Fibroblast of gingiva (primary cell): Measurements from ENCODE around the gene RCAN2.

Experiments used
- DNase-seq: peaks from one replicate; pipeline ENCODE4 v3.0.0-alpha.2; 2011; ENCODE audit warnings: low read depth

Gene RCAN2

DNA sequence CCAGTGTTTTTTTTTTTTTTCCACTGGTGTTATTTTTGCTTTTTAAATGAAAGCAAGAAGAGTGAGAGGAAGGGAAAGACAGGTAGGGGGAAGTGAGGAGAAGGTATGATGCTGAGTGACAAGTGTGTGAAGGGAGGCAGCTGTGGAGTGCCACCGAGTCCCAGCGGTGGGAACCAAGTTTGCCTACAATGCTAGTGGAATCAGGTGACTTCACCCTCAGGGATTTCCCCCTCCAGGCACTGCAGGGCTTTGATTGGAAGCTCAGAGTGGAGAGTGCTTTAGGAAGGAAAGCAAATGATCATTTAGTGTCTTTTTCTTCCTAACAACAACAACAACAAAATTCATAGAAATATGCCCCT is 200.0 kb downstream of the RCAN2 start:
- DNase-seq, result no peak

DNA sequence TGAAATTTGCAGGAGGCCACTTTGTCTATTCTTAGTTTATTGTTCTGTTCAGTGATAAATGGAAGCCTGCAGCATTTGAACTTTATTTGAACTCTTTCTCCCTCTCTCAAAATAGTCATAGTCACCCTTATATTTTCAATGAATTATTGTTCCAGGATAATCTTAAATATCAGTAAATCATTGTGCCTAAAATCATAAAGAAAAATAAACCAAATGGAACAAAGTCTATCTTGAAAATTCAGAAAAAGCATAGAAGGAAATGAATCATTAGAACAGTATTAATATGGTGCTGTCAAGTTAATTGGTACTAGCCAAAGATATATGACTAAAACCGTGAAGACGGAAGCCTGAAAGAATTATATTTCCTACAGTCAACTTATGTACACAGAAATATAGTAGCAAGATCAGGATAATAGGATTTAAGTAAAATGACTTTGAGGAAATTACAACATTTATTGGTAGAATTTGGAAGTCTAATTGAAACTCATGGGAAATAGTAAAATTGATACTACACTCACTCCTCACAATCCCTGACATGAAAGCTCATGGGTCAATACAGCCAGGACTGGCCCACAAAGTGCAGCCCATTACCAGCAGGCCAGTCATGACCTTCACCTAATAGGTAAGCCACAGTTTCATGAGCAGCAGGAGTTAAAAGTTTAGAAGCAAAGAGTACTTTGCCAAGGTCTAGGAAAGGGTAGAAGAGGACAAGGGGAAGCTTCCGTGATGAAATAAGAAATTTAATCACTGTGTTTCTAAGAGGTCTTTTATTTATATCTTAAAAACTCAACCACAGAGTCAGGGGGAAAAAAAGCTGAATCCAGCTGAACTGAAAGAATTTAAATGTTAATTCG is 200.6 kb downstream of the RCAN2 start:
- no peak for DNase-seq

DNA sequence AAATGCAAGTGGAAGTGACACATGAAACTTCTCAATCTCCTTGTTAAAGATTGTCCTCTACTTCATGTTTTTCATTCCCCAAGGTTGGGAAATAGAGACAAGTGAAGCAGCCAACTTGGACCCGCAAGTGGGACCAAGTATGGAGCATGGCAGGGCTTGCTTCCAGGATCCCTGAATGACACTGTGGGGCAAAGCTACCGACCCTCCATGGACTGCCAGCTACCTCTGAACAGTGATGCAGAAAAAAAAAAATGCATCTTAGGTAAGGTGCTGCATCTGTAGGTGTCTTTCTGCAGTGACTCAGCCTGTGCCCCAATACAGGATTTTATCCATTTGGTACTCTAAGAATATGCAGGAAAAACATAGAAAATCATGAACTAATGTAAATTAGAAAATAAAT is 201.4 kb downstream of the RCAN2 start:
- DNase-seq, result no peak

DNA sequence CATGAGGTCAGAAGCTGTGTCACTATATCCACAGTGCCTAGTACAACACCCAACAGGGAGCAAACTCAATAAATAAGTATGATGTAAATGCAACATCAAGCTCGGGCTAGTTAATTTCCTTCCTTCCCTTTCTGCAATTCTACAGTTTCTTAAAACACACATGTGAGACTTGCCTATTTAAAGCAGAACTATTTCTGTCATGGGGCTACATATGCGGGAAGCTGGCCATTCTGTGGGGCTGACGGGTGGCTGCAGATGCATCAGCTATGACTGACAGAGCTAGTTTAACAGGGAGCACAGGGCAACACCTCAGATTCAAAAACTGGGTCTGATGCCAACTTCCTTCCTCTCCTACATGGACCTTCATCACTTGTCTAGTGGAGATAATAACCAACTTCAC is 202.4 kb downstream of the RCAN2 start:
- DNase-seq, result no peak

DNA sequence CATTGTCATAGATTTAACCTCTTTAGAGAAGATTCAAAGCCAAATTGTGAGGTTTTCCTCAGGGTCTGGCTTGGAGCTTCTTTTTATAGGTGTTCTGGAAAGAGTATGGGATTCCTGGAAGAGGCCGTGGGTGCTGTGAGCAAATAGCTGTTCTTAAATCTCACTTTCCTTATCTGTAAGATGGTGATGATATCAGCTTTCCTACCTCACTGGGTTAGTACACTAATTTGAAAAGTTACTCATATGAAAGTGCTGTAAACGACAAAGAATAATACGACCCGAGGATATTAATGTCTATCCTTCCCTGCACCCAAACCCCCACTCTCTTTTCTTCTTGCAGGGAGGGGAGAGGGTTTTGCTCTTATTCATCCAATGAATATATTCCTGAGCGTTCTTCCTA is 203.6 kb downstream of the RCAN2 start:
- DNase-seq, result no peak

DNA sequence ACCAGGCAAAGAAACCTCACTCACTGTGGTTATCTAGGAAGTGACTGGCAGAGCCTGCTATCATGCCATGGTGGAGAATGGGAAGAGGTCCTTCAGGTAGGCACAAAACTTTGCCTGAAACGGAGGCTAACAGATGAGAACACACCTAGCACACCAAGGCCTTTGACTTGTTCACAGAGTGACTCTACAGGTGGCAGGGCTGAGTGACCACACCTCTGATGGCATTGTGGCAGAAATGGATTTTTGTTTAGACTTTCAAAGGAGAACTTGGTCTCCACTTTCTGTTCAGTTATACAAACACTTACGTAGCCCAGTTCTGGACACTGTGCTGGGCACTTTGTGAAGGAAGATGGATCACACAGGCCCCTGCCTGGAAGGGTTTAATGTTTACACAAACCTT is 204.2 kb downstream of the RCAN2 start:
- DNase-seq, result no peak

DNA sequence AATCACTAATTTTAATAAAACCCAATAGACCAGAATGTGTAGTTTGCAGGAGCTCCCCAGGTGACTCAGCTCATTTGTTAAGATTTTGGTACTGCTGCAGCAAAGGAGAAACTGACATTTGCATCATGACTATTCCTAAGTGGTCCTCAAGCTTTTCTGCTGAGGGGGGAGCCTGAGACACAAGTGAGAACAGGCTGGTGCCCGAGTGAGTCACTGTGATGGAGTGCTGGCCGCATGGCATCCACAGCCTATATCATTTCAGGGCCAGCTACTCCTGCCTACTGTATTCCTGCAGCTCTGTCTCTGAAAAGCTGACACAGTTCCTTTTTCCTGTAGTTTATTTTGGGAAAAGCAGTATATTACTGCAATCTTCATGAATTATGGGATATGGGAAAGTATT is 206.8 kb downstream of the RCAN2 start:
- no peak for DNase-seq

DNA sequence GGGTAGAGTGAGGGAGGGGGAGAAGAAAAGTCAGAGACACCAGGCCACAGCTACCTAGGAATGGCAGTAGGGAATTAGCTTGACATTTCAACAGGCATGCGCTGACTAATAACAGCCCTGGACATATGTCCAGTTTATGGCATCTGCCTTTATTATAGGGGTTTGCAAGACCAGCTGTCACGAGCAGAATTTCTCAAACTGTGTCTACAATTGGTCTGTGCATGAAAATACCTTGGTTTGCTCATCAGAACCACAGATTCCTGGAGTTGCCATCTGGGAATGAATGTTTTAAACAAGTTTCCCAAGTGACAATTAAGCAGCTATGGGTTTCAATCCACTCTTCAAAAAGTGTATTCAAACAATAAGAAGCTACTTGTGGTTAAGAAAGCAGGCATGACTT is 210.1 kb downstream of the RCAN2 start:
- no peak for DNase-seq

DNA sequence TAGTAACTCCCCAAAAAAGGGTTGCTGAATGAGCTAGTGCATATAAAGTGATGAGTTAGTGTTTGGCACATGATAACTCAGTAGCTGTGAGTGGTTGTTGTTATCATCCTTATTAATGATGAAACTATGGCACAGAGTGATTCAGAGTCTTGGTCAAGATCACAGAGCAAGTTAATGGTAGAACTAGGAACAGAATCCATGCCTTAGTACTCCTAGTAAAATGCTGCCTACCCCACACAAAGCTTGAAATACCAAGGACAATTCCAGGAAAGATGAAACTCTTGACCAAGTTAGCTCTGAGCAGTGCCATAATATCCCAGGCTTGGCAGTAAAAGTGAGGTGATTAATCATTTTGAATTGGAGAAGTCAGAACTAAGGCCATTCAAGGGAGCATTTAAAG is 211.4 kb downstream of the RCAN2 start:
- peak; percentile 41 for DNase-seq

DNA sequence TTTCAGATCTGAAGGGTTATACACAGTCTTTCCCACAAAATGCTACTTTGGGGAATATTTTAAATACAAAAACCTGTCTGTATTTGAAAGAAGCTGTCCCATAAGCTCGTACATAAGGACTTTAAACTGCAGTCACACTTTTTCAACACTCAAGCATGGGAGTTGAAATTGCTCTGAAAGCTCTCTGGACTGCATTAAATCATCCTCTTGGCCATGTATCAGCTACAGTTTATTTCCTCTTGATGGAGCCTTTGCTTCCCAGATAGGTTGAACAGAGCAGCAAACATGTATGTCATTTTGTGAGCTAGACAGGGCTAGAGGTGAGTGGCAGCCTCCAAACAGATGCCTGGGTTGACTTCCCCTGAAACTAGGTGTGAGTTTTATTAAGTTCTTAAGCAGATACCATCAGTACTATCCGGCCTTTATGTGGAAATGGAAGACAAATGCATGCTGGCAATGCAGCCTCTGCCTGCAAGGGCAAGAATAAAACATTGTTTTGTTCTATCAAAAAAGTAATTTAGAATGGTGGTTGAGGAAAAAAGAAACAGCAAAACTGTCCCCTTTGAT is 214.6 kb downstream of the RCAN2 start:
- no peak for DNase-seq

DNA sequence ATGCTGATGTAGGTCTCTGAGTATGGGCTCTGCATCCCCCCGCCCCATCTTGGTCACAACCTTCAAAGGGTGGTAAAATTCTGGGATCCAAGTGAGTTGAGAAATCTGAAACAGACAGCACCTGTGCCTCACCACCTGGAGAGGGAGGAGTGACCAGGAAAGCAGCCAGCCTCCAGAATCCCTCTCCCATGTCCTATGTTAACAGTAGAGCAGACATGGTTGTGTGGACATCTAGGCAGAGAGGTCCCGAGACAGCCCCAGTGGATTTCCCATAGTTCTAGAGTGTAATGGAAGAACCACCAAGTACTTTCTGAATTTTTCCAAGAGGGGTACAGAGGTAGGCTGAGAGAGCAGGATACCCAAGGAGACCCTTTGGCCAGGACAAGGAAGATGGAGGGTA is 216.7 kb downstream of the RCAN2 start:
- no peak for DNase-seq

DNA sequence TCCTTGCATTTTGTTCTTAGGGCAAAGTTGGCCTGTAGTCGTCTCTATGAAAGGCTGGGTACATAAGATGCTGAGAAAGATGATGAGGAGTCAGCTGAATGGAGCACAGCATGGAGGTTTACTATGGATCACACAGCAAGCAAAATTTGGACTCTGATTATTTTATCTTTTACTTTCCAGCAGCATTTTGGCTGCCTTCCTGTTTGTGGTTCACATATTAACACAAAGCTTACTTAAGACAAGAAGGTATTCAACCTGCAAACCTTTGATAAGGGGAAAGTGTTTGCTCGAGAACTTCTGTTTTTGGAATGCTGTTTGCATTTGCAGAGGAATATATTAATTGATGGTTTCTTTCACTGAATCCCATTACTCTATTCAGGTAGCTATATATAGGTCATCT is 217.3 kb downstream of the RCAN2 start:
- DNase-seq, result no peak

DNA sequence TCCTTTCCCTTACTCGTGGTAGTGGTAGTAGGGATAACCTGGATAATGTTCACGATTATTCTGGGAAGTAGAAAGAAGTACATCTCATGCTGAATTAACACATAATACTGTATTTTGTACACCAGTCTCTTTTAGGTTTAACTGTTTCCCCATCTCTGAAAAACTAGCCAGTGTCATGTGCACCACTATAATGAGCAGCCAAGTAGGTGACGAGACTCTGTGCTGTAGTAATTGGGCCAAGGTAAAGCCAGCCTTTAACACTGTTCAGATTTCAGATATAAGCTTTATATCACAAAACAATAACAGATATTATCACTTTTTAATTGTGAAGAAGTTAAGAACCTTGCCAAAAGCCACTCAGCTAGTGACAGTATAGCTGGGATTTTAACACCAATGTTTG is 219.5 kb downstream of the RCAN2 start:
- DNase-seq, result no peak

DNA sequence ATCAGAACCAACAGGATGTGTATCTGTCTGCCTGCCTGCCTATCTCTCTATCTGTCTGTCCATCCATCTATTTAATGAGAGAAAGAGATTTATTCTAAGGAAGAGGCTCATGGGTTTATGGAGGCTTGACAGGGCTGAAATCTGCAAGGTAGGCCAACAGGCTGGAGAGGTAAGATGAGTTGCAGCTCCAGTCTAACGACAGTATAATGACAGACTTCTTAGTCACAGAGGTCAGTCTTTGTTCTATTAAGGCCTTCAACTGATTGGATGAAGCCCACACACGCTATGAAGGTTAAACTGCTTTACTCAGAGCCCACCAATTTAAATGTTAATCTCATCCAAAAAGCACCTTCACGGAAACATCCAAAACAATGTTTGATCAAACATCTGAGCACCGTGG is 220.1 kb downstream of the RCAN2 start:
- DNase-seq, result no peak

DNA sequence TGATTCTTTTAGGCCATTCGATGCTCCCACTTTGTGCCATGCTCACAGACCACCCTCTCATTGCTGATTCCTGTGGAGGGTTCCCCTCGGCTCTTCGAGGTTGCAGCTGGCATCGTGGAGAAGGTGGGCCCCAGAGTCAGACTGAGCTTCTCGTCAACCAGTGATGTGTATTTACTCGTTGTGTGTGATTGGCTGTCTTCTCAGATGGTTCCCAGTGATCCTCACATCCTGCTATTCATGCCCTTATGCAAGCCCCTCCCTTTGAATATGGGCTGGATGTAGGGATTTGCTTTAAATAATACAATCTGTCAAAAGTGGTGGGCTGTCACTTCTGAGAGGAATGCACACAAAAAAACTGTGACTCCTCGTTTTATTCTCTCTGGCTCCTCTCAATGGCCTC is 220.9 kb downstream of the RCAN2 start:
- DNase-seq, result no peak

DNA sequence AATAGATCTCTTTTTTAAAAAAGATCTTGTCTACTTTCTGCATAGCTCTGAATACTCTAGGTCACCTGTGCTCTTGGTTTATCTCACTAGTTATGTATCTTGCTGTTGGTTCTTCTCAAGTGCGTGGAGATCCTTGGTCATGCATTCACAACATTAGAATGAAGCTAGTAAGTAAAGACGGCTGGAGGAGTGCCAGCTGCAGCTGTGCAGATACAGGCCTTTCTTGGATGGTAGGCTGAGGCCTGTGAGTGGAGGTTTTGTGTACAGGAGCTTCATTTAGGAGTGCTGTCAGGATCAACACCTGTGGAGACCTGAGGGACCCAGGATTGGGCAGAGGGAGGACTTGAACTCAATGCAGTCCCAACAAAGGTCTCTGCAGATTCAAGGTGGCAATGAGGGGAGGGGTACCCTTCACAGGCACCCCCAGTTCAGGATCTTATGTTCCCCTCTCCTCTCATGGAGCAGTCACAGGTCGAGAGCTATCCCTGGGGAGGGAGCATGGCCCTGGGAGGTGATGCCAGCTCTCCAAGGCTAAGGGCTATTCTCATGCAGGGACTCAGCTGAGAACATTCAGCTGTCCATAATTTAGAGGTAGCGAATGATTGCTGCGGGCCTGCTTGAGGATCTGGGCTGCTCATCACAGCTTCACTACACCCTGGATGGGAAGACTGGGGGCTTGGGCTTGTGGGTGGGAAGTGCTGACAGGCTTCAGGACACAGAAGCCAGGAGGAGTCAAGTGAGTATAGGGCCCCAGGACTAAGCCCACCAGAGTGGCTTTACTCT is 221.6 kb downstream of the RCAN2 start:
- no peak for DNase-seq

DNA sequence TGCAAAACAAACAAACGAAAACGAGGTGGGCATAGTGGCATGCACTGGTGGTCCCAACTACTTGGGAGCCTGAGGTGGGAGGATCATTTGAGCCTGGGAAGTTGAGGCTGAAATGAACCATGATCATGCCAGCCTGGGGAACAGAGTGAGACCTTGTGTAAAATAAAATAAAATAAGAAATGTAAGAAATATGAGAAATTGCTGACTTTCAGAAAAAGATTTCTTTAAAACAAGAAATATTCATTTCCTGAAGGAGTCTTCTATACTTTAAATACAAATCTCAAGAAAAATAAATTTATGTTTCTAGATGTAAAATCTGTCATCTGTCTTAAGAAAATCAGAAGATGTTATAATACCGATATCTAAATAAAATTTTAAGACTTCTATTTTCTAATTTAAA is 223.7 kb downstream of the RCAN2 start:
- no peak for DNase-seq

DNA sequence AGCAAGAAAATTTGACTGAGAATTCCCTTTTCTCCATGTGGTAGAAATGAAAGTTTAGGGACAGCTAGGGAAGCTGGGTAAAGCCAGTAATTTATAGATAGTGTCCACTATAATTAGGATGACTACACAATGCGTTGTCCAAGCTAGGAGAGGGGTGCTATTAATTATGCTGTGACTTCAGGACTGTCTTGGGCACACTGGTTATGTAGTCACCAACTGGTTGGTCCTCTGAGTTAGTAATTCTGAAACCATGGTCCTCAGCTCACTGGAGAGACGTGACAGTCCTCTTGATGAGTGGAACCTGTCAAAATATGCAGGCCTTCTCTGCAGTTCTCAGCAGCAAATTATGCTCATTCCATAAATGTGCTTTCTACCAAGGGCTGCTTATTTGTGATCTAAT is 225.9 kb downstream of the RCAN2 start:
- DNase-seq, result no peak

DNA sequence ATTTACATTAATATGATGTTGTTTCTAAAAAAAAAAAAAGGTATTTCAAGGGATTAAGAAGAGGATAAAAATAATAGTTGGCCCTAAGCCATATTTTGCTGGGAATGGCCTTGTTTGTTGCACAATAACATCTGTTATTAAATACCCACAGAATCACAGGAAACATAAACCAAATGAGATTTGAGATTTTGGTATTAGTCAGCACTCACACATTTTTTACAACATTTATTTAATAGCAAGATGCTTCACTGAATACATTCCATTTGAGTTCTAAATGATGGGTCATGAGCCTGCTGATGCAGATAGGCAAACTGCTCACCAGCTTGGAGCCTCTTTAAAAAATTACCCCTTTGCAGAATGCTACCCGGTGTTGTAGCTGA is 227.6 kb downstream of the RCAN2 start:
- peak; percentile 90 for DNase-seq

DNA sequence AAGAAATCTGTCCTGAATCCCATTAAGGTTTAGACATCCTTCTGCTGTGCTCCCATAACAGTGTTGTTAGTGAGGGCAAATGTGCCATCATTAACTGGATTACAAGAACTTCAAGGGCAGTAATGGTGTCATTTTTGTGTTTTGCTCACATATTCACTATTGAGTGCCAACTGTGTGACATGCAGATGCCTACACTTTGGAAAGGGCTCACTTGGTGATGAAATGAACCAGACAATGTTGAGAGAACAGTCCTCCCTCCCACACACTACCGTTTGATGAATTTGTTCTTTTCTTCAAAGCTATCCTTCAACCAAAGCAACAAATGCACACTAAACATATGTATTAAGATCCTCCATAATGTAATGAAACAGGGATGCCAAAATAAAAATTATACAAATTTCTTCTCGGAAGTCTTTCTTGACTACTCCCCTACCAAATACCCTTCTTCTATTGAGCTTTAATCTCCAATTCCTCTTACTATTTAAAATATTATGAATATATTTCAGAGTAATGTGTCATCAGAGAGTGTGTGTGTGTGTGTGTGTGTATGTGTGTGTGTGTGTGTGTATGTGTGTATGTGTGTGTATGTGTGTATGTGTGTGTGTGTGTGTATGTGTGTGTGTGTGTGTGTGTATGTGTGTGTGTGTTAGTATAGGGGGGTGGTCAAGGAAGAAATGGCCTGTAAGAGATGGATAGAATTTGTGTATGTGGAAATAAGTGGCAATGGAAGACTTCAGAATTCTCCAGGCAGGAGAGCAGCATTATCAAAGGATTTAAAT is 228.1 kb downstream of the RCAN2 start:
- DNase-seq, result peak; percentile 5

DNA sequence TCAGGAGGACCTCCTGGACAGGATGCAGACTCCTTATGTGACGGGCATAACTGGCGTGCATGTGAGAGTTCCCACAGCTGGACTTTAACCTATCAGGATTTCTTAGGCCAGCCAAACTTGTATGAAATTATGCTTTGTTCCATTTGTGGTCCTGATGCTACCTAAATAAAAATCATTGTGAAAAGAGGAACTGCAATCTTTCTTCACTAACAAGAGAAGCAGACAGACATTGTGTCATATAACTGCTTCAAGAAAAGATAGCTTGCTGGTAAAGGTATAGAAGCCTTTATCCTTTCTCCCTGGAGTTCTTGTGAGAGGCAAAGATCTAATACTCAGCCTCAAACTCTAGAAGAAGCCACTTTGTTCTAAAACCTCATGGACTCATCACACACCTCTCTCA is 233.0 kb downstream of the RCAN2 start:
- no peak for DNase-seq

DNA sequence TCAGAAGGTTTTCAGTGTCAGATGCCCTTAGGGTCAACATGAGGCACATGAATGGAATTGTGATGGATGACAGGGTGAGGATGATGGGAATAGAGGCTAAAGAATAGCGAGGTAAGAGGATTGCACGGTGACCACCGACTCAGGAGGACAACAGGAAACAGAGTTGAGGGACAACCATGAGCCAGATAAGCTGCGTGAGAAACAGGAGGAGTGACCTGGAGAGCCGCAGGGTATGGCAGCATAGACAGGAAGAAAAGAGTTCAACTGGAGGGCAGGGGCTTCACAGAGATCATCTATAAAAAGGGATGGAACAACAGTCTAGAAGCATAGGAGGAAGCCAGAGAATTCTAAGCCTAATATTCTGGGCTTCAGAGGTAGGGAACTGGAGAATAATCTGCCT is 235.7 kb downstream of the RCAN2 start:
- no peak for DNase-seq

DNA sequence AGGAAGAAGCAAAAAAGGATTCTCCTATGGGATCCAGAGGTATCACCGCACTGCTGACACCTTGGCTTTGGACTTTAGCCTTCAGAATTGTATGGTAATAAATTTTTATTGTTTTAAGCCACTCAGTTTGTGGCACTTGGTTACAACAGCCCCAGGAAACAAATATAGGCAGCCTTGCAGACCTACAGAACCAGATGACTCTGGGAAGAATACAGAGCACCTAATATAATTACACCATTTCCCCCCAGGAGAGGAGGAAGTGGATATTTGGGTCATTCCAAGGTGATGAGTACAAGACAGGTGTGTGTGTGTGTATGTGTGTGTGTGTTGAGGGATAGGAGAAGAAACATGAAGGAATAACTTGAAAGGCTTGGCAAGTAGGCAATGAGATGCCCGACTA is 236.3 kb downstream of the RCAN2 start:
- no peak for DNase-seq
